ENCODE data around the gene CDH23. TPM values are rescaled to one million over a fixed set of nuclear protein-coding genes. Genes with fewer than 3 reads are reported as not detected.

The CDH23 gene
- total and polyA plus RNA-seq, 2 of the 8 experiments (the other 6 are each of a cell fraction or from before 2014, with no cell fraction given): 1.9 to 4.9 TPM

DNA sequence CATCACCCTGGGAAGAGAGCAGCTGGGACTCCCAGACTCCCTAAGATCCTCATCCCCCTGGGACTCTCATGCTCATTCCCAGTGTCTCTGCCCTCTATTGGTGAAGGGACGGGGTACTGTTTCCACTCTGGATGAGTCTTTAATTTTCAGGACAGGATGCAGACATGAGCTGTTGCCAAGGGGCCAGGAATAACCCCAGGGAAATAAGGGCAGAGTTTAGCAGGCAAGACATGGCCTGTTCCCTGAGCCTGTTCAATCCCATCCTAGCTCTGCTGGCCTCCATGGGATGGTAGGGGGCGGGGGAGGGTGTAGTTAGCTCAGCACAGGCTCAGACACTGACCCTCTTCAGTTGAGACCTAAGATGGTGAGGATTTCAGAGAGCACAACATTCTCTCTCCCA lies 308.9 kb downstream of the CDH23 start:
- Histone ChIP-seq H2BK12ac (ENCODE audit: low read depth, low read length) (no peak overlapping the region), H3K79me1 (ENCODE audit: low read depth, low read length) (no peaks in the 10 kb centered on the region), H4K20me1 (replicated peaks in 1 of 2; ENCODE audit: control insufficient read depth in 1 of 2, insufficient read depth in 2 of 2, low read length in 2 of 2) (no peaks in the 10 kb centered on the region), H4K8ac (ENCODE audit: extremely low read depth, insufficient read depth, low read length) (no peak overlapping the region), H3K23ac (ENCODE audit: insufficient read length) (no peak overlapping the region), H2BK5ac (ENCODE audit: low read depth, low read length) (no peak overlapping the region), H2BK120ac (replicated peaks; ENCODE audit: low read depth, low read length) (no peak overlapping the region), H4K5ac (ENCODE audit: insufficient read length, low read depth, low read length) (no peak overlapping the region), H3K27me3 (replicated peaks in 1 of 4; ENCODE audit: control insufficient read depth in 3 of 4, extremely low read depth in 1 of 4, insufficient read depth in 3 of 4, low read length in 3 of 4) (peaks cover 0 to 3% (median 0%) of the 10 kb centered on the region in 4 experiments; a peak in 1 of 7 replicates), H3K9ac (replicated peaks in 1 of 4; ENCODE audit: extremely low read depth in 1 of 4, low read depth in 3 of 4, low read length in 3 of 4) (no peak overlapping the region), H3K56ac (replicated peaks; ENCODE audit: insufficient read length, low read depth, low read length) (no peak overlapping the region), H2BK15ac (ENCODE audit: low read length) (no peak overlapping the region), H3K36me3 (ENCODE audit: control insufficient read depth in 2 of 4, insufficient read depth in 4 of 4, low read length in 3 of 4) (no peaks in the 10 kb centered on the region), H2AFZ (ENCODE audit: low read length) (no peak overlapping the region), H3K79me2 (ENCODE audit: control insufficient read depth in 1 of 2, insufficient read depth in 2 of 2, low read length in 2 of 2) (no peaks in the 10 kb centered on the region), H3K9me3 (ENCODE audit: insufficient read depth in 2 of 2, low read depth in 1 of 2, low read length in 1 of 2) (no peaks in the 10 kb centered on the region), H3K27ac (ENCODE audit: low read depth, low read length) (no peak overlapping the region), H3K4me1 (replicated peaks in 1 of 4; ENCODE audit: control insufficient read depth in 3 of 4, insufficient read depth in 4 of 4, low read length in 3 of 4) (no peaks in the 10 kb centered on the region; a peak in 3 of 7 replicates), H2BK20ac (ENCODE audit: low read length) (no peak overlapping the region), H3K4me2 (ENCODE audit: insufficient read depth in 1 of 2, low read depth in 2 of 2, low read length in 2 of 2) (no peak overlapping the region), H3K4me3 (ENCODE audit: extremely low read depth in 1 of 4, insufficient read depth in 2 of 4, low read depth in 3 of 4, low read length in 4 of 4) (no peak overlapping the region), H3K4ac (replicated peaks; ENCODE audit: insufficient read length, low read depth, low read length) (no peak overlapping the region), H4K91ac (replicated peaks; ENCODE audit: insufficient read length, low read length) (no peak overlapping the region), H3K18ac (ENCODE audit: extremely low read depth, low read length) (no peak overlapping the region), H3K23me2 (ENCODE audit: low read depth, low read length) (no peaks in the 10 kb centered on the region), H3K14ac (ENCODE audit: insufficient read length) (no peak overlapping the region), H2AK5ac (ENCODE audit: low read depth, low read length) (no peak overlapping the region)
- FAIRE-seq (no peak), DNase-seq (ENCODE audit: low read depth in 1 of 2, low spot score in 2 of 2) (no peak)
- peak in 1 of 2 experiments; percentile 4; a peak in 1 of 4 replicates for TF ChIP-seq RAD21 (IDR thresholded peaks at IDR 0.05 in 1 of 2, conservative IDR thresholded peaks at IDR 0.05 in 1 of 2; ENCODE audit: low read depth in 2 of 2, low read length in 2 of 2)
- no peak for TF ChIP-seq JUN (IDR thresholded peaks at IDR 0.05; ENCODE audit: low read depth, low read length)
- 67% methylated on average over 2 of the region's 2 CpGs; no CpG with 5 or more reads in 1 of the 2 experiments for WGBS, 2 experiments (ENCODE audit: extremely low coverage in 1 of 2, insufficient coverage in 1 of 2, insufficient read length in 1 of 2, insufficient replicate concordance in 2 of 2, low coverage in 1 of 2, low lambda C conversion rate in 2 of 2, missing lambda C conversion rate in 1 of 2)
- ChIA-PET CTCF (ENCODE audit: partially characterized antibody) (interaction anchor here (0.6 to 7.0 kb wide), 47 partner anchors 7 to 1723 kb away, joined by 3 to 169 read pairs (median 5); partner anchors contain the start of genes C10orf105, CDH23 and SLC29A3), POLR2A (ENCODE audit: partially characterized antibody) (no interaction called here)
